ENCODE data around the gene CCDC172. TPM values are rescaled to one million over a fixed set of nuclear protein-coding genes. Genes with fewer than 3 reads are reported as not detected.
A peak's percentile ranks its signal among the peaks of the same experiment; 100 is the strongest.

The CCDC172 gene
- total RNA-seq (2014; rRNA removed; shearing (Covaris generic)), result not detected in 2 replicates
- not detected in 2 replicates for polyA plus RNA-seq (2015; cell fraction: cytosol; rRNA removed)
- not detected in 2 replicates for polyA plus RNA-seq (2015; cell fraction: nucleus; rRNA removed)

GRCh38 chr10:116324227-116324950 lies at the start of gene CCDC172:
CCDC172 (plus strand) TSS chr10:116324448; CDS start chr10:116325012, 564 bp downstream.
- DNase-seq (ENCODE audit: low read depth, low spot score), result no peak
- in situ Hi-C loops (cut with HindIII; ENCODE audit: low pct_unique_long_range_greater_than_20kb, low sequenced_read_pairs), result no loop called here

- DNase-seq (ENCODE audit: low read depth, low spot score), result no peak
- in situ Hi-C loops (cut with HindIII; ENCODE audit: low pct_unique_long_range_greater_than_20kb, low sequenced_read_pairs), result no loop called here
Observed at GRCh38 chr10:116276981-116277380, 47.3 kb upstream of the CCDC172 start.

GRCh38 chr10:116278846-116279245 lies 45.4 kb upstream of the CCDC172 start:
- DNase-seq (ENCODE audit: low read depth, low spot score), result no peak
- in situ Hi-C loops (cut with HindIII; ENCODE audit: low pct_unique_long_range_greater_than_20kb, low sequenced_read_pairs), result no loop called here

GRCh38 chr10:116281775-116282174 lies 42.5 kb upstream of the CCDC172 start:
- in situ Hi-C loops (cut with HindIII; ENCODE audit: low pct_unique_long_range_greater_than_20kb, low sequenced_read_pairs), result no loop called here
- no peak for DNase-seq (ENCODE audit: low read depth, low spot score)

GRCh38 chr10:116286626-116287200 lies 37.5 kb upstream of the CCDC172 start:
- in situ Hi-C loops (cut with HindIII; ENCODE audit: low pct_unique_long_range_greater_than_20kb, low sequenced_read_pairs), result no loop called here
- no peak for DNase-seq (ENCODE audit: low read depth, low spot score)

- in situ Hi-C loops (cut with HindIII; ENCODE audit: low pct_unique_long_range_greater_than_20kb, low sequenced_read_pairs), result no loop called here
Observed at GRCh38 chr10:116287906-116288501, 36.2 kb upstream of the CCDC172 start.

GRCh38 chr10:116289652-116290051 lies 34.6 kb upstream of the CCDC172 start:
- in situ Hi-C loops (cut with HindIII; ENCODE audit: low pct_unique_long_range_greater_than_20kb, low sequenced_read_pairs), result no loop called here
- no peak for DNase-seq (ENCODE audit: low read depth, low spot score)

More at GRCh38 chr10:116287906-116288501, 36.2 kb upstream of the CCDC172 start:
- peak; percentile 62 for DNase-seq (ENCODE audit: low read depth, low spot score)

- DNase-seq (ENCODE audit: low read depth, low spot score), result no peak
- in situ Hi-C loops (cut with HindIII; ENCODE audit: low pct_unique_long_range_greater_than_20kb, low sequenced_read_pairs), result no loop called here
Observed at GRCh38 chr10:116292493-116292892, 31.8 kb upstream of the CCDC172 start.

GRCh38 chr10:116296291-116296721 lies 27.9 kb upstream of the CCDC172 start:
- DNase-seq (ENCODE audit: low read depth, low spot score), result no peak
- in situ Hi-C loops (cut with HindIII; ENCODE audit: low pct_unique_long_range_greater_than_20kb, low sequenced_read_pairs), result no loop called here

GRCh38 chr10:116298586-116298985 lies 25.7 kb upstream of the CCDC172 start:
- in situ Hi-C loops (cut with HindIII; ENCODE audit: low pct_unique_long_range_greater_than_20kb, low sequenced_read_pairs), result no loop called here
- no peak for DNase-seq (ENCODE audit: low read depth, low spot score)

- in situ Hi-C loops (cut with HindIII; ENCODE audit: low pct_unique_long_range_greater_than_20kb, low sequenced_read_pairs), result no loop called here
- no peak for DNase-seq (ENCODE audit: low read depth, low spot score)
Observed at GRCh38 chr10:116300542-116300941, 23.7 kb upstream of the CCDC172 start.

- DNase-seq (ENCODE audit: low read depth, low spot score), result no peak
- in situ Hi-C loops (cut with HindIII; ENCODE audit: low pct_unique_long_range_greater_than_20kb, low sequenced_read_pairs), result no loop called here
Observed at GRCh38 chr10:116304923-116305322, 19.3 kb upstream of the CCDC172 start.

- in situ Hi-C loops (cut with HindIII; ENCODE audit: low pct_unique_long_range_greater_than_20kb, low sequenced_read_pairs), result no loop called here
- no peak for DNase-seq (ENCODE audit: low read depth, low spot score)
Observed at GRCh38 chr10:116306847-116307246, 17.4 kb upstream of the CCDC172 start.

GRCh38 chr10:116307455-116307854 lies 16.8 kb upstream of the CCDC172 start:
- no peak for DNase-seq (ENCODE audit: low read depth, low spot score)
- in situ Hi-C loops (cut with HindIII; ENCODE audit: low pct_unique_long_range_greater_than_20kb, low sequenced_read_pairs), result no loop called here

GRCh38 chr10:116311016-116311415 lies 13.2 kb upstream of the CCDC172 start:
- no peak for DNase-seq (ENCODE audit: low read depth, low spot score)
- in situ Hi-C loops (cut with HindIII; ENCODE audit: low pct_unique_long_range_greater_than_20kb, low sequenced_read_pairs), result no loop called here

- DNase-seq (ENCODE audit: low read depth, low spot score), result no peak
- in situ Hi-C loops (cut with HindIII; ENCODE audit: low pct_unique_long_range_greater_than_20kb, low sequenced_read_pairs), result no loop called here
Observed at GRCh38 chr10:116311706-116312490, 12.3 kb upstream of the CCDC172 start.

GRCh38 chr10:116312548-116312947 lies 11.7 kb upstream of the CCDC172 start:
- DNase-seq (ENCODE audit: low read depth, low spot score), result no peak
- in situ Hi-C loops (cut with HindIII; ENCODE audit: low pct_unique_long_range_greater_than_20kb, low sequenced_read_pairs), result no loop called here

- no peak for DNase-seq (ENCODE audit: low read depth, low spot score)
- in situ Hi-C loops (cut with HindIII; ENCODE audit: low pct_unique_long_range_greater_than_20kb, low sequenced_read_pairs), result no loop called here
Observed at GRCh38 chr10:116316503-116316902, 7.7 kb upstream of the CCDC172 start.
